Stomach (tissue), 9 donors: ENCODE data around the gene RTN4RL1. TPM values are rescaled to one million over a fixed set of nuclear protein-coding genes. Genes with fewer than 3 reads are reported as not detected.

ENCODE experiments used
- DNase-seq, 2 donors: peaks; one replicate each; pipeline versions ENCODE4 v3.0.0 to v3.0.0-alpha.2; 2013 to 2019
- H3K27ac ChIP-seq, 5 donors: fragments of 200-600 bp in 4 of 5; sonication (generic) in 4 of 5; one replicate each; pipeline ENCODE4 v1.5.1; 2013 to 2019; ENCODE audit warnings: mild to moderate bottlenecking in 1 of 5, moderate library complexity in 1 of 5
- H3K27me3 ChIP-seq, 3 donors: fragments of 200-600 bp; sonication (generic); one replicate each; pipeline ENCODE4 v1.5.1; 2017 to 2019; ENCODE audit warnings: mixed run types in 1 of 3
- H3K36me3 ChIP-seq, 4 donors: fragments of 200-600 bp; sonication (generic); 1 replicate in 3 of 4; 2 replicates in 1 of 4; pipeline ENCODE4 v1.5.1; 2016 to 2019
- H3K4me1 ChIP-seq, 4 donors: fragments of 200-600 bp; sonication (generic); one replicate each; pipeline ENCODE4 v1.5.1; 2016 to 2019
- H3K4me3 ChIP-seq, 4 donors: fragments of 200-600 bp; sonication (generic) in 3 of 4; one replicate each; pipeline ENCODE4 v1.5.1; 2016 to 2019; ENCODE audit warnings: mild to moderate bottlenecking in 1 of 4
- H3K9me3 ChIP-seq, 4 donors: fragments of 200-600 bp; sonication (generic); one replicate each; pipeline ENCODE4 v1.5.1; 2016 to 2019
- EP300 ChIP-seq: sonication (generic); formaldehyde crosslinking; IDR thresholded peaks from one replicate; pipeline ENCODE4 v1.6.1; 2017; ENCODE audit warnings: antibody characterized with exemption
- POLR2A ChIP-seq, 4 donors: fragments of 450-650 bp; IDR thresholded peaks; one replicate each; pipeline ENCODE4 v1.6.1; 2016; ENCODE audit warnings: antibody characterized with exemption in 4 of 4, control low read depth in 2 of 4, mild to moderate bottlenecking in 1 of 4, moderate library complexity in 1 of 4
- POLR2AphosphoS5 ChIP-seq, 3 donors: sonication (generic); formaldehyde crosslinking; IDR thresholded peaks; one replicate each; pipeline ENCODE4 v1.6.1; 2016; ENCODE audit warnings: antibody characterized with exemption in 3 of 3
- WGBS, 5 donors: extraction: QIAGEN DNeasy Blood & Tissue Kit in 3 of 5; methylation state at CpG; one replicate each; pipeline versions ENCODE4 v1.1.5 to v1.1.7; 2013 to 2018; 5-methylcytosine and 5-hydroxymethylcytosine counted together
- intact Hi-C: fragments of 100-400 bp; cut with DNase I; formaldehyde crosslinking; loops from one replicate; pipeline ENCODE4 v1.15.1; 2023; ENCODE audit warnings: low total_unique reads
- polyA plus RNA-seq, 3 donors: library from polyadenylated mRNA; stranded (reverse); fragments of 200-250 nt; gene quantifications; one replicate each; pipeline ENCODE4 v1.2.3, GENCODE V29; 2013
- total RNA-seq, 5 donors: library from RNA; depleted of rRNA; stranded (reverse); fragments of >200 nt; gene quantifications; one replicate each; pipeline versions ENCODE4 v1.1.0 to v1.2.3, GENCODE V29; 2014 to 2016
- TF ChIP-seq, protein P1 (sequence below), 7 experiments: fragments of 450-650 bp in 4 of 7; fragments of 200-600 bp in 3 of 7; sonication (generic) in 3 of 7; IDR thresholded peaks; one replicate each; pipeline ENCODE4 v1.5.1; 2016 to 2019; ENCODE audit warnings: antibody characterized with exemption in 7 of 7, control low read depth in 2 of 7, mild to moderate bottlenecking in 1 of 7
- donor health status: healthy with polysubstance abuse.
- donor health status: Bipolar disorder and iron deficiency.
- donor health status: healthy.

RTN4RL1 gene
- total and polyA plus RNA-seq, 8 donors, result 0.50 to 0.92 (median 0.72) TPM; not detected in 4

DNA sequence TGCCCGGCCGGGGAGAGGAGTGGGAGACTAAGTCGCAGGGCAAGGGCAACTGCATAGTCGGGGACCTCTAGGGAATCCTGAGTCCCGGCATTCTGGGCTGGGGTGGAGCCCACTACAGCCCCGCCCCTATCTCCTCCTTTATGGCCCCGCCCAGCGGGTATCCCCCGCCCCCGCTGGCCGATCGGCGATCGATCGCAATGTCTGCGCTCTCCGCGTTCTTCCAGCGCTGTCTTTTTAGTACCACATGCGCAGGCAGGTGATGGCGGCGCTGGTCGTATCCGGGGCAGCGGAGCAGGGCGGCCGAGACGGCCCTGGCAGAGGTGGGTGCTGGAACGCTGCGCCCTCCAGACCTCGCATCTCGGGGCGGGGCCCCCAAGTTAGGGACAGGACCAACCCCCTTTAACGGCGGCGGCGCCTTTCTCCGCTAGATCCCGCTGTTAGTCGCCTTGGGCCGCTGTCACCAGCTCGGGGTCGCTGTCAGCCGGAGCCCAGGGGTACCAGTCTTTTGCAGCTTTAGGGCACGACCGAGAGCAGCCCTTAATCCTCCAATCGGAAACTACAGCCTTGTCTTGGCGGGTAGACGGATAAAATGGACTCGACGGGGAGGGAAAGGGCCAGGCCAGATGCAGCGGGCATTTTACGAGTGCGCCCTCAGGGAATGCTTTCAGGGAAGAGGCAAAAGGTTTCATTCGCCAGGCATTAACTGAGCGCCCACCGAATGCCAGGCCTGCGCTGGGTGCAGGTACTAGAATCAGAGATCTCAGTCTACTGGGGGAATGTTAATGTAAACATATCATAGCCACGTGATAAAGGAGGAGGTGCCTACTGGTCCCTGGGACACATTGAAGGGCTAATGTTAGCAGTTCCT, 5.0 kb upstream of the RTN4RL1 start, which contains the start of gene DPH1:
TSS of gene DPH1 (plus strand) at position 243 of the 868 bp plus-strand sequence. CDS start at position 260, 17 bp downstream.
- WGBS, 5 donors, result 0 to 2% (median 1%) methylated on average over 18 to 59 of the region's 59 CpGs

GRCh38 chr17:2028737-2029136, 3.6 kb upstream of the RTN4RL1 start:
- TF ChIP-seq POLR2AphosphoS5 (IDR thresholded peaks at IDR 0.05) (no peak), EP300 (no peak), POLR2A (IDR thresholded peaks at IDR 0.05) (no peak)
- TF ChIP-seq, protein P1, sequence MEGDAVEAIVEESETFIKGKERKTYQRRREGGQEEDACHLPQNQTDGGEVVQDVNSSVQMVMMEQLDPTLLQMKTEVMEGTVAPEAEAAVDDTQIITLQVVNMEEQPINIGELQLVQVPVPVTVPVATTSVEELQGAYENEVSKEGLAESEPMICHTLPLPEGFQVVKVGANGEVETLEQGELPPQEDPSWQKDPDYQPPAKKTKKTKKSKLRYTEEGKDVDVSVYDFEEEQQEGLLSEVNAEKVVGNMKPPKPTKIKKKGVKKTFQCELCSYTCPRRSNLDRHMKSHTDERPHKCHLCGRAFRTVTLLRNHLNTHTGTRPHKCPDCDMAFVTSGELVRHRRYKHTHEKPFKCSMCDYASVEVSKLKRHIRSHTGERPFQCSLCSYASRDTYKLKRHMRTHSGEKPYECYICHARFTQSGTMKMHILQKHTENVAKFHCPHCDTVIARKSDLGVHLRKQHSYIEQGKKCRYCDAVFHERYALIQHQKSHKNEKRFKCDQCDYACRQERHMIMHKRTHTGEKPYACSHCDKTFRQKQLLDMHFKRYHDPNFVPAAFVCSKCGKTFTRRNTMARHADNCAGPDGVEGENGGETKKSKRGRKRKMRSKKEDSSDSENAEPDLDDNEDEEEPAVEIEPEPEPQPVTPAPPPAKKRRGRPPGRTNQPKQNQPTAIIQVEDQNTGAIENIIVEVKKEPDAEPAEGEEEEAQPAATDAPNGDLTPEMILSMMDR (IDR thresholded peaks at IDR 0.05), result no peak
- H3K9me3 ChIP-seq, result no peaks in the 10 kb centered on the region
- H3K4me1 ChIP-seq, result peaks cover 41 to 66% (median 61%) of the 10 kb centered on the region in 4 donors
- H3K27ac ChIP-seq, result no peak overlapping the region
- peaks cover 0 to 5% (median 5%) of the 10 kb centered on the region in 4 donors for H3K36me3 ChIP-seq
- 54 to 64% (median 63%) methylated on average over 5 to 6 of the region's 6 CpGs for WGBS, 5 donors
- DNase-seq, result no peak
- peaks cover 0 to 59% (median 38%) of the 10 kb centered on the region in 3 donors for H3K27me3 ChIP-seq
- H3K4me3 ChIP-seq, result no peak overlapping the region
- intact Hi-C loops, result loop anchor here (5.0 kb wide), 1 partner anchor 121 kb away; no protein-coding TSS in a partner anchor

More for the DNA sequence above, 5.0 kb upstream of the RTN4RL1 start, which contains the start of gene DPH1:
- TF ChIP-seq EP300, result no peak
- TF ChIP-seq POLR2AphosphoS5 (IDR thresholded peaks at IDR 0.05), result peak; percentile 71 to 93 (median 87)
- TF ChIP-seq, protein P1 (IDR thresholded peaks at IDR 0.05), result peak in 1 of 7 experiments; percentile 18
- no peak for TF ChIP-seq POLR2A (IDR thresholded peaks at IDR 0.05)
- Histone ChIP-seq H3K27ac (peak within 1 kb of the TSS; percentile 32 to 83 (median 79)), H3K4me3 (peak within 1 kb of the TSS; percentile 94 to 100 (median 100)), H3K4me1 (peaks cover 27 to 56% (median 49%) of the 10 kb centered on the region in 4 donors), H3K36me3 (peaks cover 0 to 15% (median 14%) of the 10 kb centered on the region in 4 donors), H3K27me3 (peaks cover 0 to 45% (median 24%) of the 10 kb centered on the region in 3 donors), H3K9me3 (no peaks in the 10 kb centered on the region)
- intact Hi-C loops, result loop anchor here (5.0 kb wide), 1 partner anchor 123 kb away; no protein-coding TSS in a partner anchor
- DNase-seq, result peak; percentile 88 to 95

GRCh38 chr17:2028234-2028614, 3.1 kb upstream of the RTN4RL1 start:
- no peaks in the 10 kb centered on the region for H3K9me3 ChIP-seq
- H3K27ac ChIP-seq, result no peak overlapping the region

More at GRCh38 chr17:2028234-2028614, 3.1 kb upstream of the RTN4RL1 start:
- intact Hi-C loops, result loop anchor here (5.0 kb wide), 1 partner anchor 121 kb away; no protein-coding TSS in a partner anchor
- Histone ChIP-seq H3K27me3 (peaks cover 0 to 64% (median 43%) of the 10 kb centered on the region in 3 donors), H3K36me3 (peaks cover 0 to under 1% (median under 1%) of the 10 kb centered on the region in 4 donors), H3K4me3 (no peak overlapping the region), H3K4me1 (peaks cover 42 to 66% (median 64%) of the 10 kb centered on the region in 4 donors)
- no peak for DNase-seq
- TF ChIP-seq POLR2A (IDR thresholded peaks at IDR 0.05) (no peak), EP300 (no peak), POLR2AphosphoS5 (IDR thresholded peaks at IDR 0.05) (no peak)
- TF ChIP-seq, protein P1 (IDR thresholded peaks at IDR 0.05), result no peak
- 68 to 92% (median 85%) methylated on average over 5 of the region's 5 CpGs for WGBS, 5 donors
